ENCODE results near the gene KIF2B.
"Not testable (repeated sequence)": the region's sequence is repeated elsewhere in the genome, so short reads cannot be mapped to it uniquely, and the experiment has no call there.

KIF2B gene, protein sequence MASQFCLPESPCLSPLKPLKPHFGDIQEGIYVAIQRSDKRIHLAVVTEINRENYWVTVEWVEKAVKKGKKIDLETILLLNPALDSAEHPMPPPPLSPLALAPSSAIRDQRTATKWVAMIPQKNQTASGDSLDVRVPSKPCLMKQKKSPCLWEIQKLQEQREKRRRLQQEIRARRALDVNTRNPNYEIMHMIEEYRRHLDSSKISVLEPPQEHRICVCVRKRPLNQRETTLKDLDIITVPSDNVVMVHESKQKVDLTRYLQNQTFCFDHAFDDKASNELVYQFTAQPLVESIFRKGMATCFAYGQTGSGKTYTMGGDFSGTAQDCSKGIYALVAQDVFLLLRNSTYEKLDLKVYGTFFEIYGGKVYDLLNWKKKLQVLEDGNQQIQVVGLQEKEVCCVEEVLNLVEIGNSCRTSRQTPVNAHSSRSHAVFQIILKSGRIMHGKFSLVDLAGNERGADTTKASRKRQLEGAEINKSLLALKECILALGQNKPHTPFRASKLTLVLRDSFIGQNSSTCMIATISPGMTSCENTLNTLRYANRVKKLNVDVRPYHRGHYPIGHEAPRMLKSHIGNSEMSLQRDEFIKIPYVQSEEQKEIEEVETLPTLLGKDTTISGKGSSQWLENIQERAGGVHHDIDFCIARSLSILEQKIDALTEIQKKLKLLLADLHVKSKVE

DNA sequence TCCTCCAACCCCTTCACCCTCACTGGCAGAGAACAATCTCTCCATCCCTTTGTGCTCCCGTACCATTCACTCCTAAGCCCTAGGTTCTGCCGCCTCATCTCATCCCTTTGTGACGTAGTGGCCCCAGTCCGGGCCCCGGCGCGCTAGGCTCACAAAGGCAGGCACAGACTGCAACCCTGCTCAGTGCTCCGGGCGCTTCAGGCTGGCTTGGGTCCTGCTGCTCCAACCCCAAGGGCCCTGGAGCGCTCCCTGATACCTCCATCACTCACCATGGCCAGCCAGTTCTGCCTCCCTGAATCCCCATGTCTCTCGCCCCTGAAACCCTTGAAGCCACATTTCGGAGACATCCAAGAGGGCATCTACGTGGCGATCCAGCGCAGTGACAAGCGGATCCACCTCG lies at the start of gene KIF2B:
TSS of gene KIF2B (plus strand) at position 164 of the 400 bp plus-strand sequence. CDS start at position 271, 107 bp downstream.
- DNase-seq: no peak

DNA sequence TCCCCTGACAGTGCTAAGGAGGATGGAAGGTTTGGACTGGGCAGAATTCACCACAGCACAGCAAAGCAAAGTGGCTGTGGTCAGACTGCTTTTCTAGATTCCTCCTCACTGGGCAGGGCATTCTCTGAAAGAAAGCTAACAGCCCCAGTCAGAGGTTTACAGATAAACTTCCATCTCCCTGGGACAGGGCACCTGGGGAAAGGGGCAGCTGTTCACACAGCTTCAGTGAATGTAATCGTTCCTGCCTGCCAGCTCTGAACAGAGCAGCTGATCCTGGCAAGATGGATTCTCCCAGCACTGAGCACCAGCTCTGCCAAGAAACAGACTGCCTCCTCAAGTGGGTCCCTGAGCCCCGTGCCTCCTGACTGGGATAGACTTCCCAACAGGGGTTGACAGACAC lies 42.4 kb upstream of the KIF2B start:
- DNase-seq: no peak

DNA sequence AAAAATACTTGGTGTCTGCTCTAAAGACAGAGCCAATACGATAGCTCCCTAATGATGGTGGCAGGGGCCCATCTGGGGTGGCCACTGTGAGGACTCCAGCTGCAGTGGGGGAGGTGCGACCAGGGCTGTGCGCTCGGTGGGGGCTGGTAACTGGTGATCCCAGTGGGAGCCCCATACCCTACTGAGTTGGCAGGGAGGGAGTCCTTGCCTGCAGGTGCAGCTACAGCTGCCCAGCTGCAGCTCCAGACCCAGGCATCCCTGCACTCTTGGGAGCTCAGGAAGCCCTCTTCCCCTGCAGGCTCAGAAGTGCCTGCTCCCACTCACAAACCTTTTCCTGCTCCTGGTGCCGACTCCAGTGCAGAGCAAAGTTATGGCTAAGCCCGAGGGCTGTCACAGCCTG lies 31.2 kb upstream of the KIF2B start:
- DNase-seq: no peak

DNA sequence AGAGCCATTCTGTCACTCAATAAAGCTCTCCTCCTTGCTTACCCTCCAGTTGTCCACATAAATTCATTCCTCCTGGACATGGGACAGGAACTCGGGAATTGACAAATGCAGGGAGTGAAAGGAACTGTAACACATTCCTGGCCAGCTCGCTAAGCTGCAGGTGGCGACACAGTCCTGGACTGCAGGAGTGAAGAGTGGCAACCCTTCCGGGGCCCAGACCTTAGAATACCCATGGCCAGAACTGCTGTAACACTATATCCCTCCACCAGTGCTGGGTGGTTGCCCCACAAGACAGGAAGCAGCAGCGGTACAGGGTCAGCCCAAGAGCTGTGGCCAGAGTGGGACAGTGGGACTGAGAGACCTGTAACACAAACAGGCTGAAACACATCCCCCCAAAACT lies 30.3 kb upstream of the KIF2B start:
- no peak for DNase-seq

DNA sequence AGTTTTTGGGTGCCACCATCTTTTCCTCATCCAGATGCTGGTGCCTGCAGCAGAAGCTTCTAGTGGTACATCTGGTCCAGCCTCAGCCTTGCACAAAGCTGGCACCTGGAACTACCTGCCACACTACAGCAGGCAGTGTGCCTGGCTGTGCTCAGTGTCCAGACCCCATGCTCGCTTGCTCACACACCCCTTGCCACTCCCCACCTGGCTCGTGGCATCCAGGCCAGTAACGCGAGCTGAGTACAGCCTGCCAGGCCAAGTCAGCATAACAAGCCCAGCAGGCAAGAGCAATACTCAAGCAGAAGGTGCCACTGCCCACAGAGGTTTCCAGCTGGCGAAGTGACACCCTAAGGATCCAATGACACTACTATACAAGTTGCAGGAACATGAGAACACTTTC lies 29.7 kb upstream of the KIF2B start:
- no peak for DNase-seq

DNA sequence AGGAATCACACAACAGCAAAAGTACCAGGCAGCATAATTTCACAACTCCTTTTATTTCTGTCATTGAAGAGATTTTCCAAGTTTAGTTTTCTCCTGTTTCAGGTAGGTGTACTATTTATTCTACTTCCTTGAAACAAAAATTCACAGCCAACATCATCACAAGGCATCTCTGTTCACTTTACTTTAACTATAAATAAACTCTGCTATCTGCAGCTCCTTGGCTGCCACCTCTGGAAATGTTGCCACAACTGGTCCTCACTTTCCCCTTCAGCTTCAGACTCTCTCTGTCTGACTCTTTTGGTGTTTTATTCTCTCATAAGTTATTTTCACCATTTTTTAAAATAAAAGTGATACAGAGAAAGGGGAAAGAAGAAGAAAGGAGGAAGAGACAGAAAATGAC lies 27.9 kb upstream of the KIF2B start:
- DNase-seq: no peak

DNA sequence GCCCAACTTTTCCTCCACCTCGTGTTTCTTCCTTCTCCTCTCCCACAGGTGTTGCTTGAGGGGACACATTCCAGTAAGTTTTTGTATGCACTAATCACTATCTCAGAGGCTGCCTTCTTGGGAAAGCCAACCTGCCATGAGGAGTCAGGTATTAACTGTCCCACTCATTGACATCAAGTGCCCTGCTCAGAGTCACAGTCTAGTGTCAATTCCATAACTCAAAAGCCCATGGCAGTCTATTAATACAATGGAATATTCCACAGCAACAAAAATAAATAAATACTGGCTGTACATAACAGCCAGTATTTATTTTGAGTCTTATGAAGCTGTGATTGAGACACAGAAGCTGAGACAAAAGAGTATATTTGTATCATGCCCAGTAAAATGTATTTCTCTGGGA lies 26.1 kb upstream of the KIF2B start:
- DNase-seq: no peak

DNA sequence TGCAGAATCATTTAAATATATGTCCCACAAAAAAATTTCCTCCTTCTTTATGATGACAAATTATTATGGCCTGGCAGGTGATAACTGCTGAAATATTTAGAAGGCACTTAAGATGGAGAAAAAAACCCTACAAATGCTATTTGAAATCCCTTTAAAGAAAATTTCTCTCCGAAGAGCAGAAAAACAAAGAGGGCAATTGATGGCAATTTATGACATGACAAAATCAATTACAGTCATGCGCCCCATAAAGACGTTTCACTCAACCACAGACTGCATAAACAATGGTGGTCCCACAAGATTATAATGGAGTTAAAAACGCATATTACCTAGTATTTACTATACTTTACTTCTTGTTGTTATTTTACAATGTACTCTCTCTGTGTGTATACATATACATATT lies 25.2 kb upstream of the KIF2B start:
- DNase-seq: no peak

DNA sequence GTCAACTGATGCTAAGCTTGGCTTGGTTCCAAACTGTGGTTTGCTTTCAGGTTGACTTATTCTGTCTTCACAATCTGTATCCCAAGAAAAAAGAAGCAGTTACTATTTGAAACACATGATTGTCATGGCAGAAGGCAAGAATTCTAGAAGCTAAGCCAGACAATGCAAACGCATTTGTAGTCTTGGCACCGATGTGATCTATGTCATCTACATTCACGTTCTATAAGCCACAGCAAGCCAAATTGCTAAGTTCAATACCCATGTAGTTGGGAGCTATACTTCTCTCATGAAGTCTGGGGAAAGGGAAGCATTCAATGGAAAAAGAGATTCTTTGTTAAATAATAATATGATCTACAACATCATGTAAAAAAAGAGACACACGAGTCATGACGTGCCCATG lies 18.3 kb upstream of the KIF2B start:
- DNase-seq: no peak

DNA sequence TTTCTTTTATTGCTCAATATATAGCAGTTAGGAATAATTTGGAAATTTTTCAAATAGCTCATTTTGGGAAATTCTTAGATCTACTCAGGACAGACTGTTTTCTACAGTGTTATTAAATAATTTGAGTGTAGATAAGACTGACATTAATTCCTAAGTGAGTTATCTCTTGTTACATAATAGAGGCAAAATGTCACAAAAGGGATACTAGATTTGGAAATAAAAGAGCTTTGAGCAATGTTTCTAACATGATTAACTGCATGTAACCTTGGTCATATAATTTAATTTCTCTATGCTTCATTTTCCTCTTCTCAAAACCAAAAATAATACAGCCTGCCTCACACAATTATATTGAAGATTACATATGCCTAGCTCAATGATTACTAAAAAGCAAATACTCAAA lies 16.3 kb upstream of the KIF2B start:
- no peak for DNase-seq

DNA sequence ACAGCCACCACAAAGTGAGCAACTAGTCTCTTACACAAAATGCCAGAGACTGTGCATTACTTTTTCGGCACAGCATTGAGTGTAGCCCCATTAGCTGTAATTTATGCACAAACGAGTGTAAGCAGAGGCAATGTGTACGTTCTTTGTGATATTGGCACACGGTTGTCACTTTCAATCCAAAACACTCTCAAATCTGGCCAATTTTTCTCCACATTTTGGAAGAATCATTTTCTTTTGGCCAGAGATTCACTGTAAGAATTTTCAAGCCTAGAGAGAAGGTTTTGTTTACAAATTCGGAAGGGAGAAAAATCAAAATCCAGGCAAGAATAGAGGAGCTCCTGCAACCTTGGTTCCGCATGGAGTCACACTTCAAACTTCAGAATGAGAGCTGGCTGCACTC lies 15.4 kb upstream of the KIF2B start:
- no peak for DNase-seq

DNA sequence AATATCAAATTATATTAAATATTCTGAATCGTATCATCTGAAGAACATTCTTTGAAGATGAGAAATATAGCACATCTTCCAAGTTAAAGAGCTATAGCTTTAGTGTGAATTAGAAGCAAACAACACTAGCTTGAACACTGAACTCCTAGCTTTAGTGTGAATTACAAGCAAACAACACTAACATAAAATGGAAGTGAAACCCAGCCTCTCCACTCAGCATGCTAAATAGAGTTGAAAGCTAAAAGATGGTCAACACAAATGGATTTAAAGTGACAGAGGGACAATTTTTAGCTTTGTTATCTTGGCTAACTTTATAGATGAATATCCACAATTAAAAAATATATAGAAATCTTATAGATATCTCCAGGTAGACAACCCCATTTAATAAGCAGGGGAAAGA lies 4.5 kb upstream of the KIF2B start:
- DNase-seq: no peak

DNA sequence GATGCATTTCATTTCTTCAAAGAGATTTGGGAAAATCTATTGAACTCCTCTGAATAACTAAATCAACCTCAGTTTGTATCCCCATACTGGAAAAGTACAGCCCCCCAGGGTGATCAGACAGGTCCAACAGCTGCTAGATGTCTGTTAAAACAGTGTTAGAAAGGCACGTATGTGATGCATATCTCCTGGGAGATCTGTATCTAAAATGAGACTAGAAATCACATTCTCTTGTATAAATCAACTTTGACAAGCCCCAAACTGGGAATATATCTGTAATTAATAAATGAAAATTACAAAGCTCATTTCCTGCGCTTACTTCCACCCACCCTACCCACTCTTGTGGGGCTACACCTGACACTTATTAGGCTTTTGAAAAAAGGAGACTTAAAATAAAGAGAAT lies 3.8 kb upstream of the KIF2B start:
- no peak for DNase-seq

DNA sequence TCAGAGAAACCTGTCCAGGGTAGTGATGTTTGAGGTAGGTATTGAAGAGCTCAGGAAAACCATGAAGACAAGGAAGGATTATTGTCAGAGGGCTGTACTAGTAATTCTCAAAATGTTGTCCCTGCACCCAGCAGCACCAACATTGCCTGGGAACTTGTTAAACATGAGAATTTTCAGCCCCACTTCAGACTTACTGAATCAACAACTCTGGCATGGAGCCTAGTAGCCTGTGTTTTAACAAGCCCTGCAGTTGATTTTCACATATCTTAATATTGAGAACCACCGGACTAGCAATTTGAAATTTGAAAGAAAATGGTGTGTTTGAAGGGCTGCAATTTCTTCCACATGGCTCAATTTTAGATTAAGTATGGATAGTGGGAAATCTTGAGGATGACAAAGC lies 2.8 kb upstream of the KIF2B start:
- DNase-seq: no peak

DNA sequence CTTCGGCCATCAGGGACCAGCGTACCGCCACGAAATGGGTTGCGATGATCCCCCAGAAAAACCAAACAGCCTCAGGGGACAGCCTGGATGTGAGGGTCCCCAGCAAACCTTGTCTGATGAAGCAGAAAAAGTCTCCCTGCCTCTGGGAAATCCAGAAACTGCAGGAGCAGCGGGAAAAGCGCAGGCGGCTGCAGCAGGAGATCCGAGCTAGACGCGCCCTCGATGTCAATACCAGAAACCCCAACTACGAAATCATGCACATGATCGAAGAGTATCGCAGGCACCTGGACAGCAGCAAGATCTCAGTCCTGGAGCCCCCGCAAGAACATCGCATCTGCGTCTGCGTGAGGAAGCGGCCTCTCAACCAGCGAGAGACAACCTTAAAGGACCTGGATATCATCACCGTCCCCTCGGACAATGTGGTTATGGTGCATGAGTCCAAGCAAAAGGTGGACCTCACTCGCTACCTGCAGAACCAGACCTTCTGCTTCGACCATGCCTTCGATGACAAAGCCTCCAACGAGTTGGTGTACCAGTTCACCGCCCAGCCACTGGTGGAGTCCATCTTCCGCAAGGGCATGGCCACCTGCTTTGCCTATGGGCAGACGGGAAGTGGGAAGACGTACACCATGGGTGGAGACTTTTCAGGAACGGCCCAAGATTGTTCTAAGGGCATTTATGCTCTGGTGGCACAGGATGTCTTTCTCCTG lies 769 bp downstream of the KIF2B start:
- no peak for DNase-seq

DNA sequence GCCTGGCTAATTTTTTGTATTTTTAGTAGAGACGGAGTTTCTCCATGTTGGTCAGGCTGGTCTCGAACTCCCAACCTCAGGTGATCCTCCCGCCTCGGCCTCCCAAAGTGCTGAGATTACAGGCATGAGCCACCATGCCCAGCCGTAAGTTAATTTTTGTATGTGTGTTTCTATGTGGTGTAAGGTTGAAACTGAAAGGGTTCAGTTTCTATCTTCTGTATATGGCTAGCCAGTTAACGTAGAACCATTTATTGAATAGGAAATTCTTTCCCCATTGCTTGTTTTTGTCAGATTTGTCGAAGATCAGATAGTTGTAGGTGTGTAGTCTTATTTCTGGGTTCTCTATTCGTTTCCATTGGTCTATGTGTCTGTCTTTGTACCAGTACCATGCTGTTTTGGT lies 12.0 kb downstream of the KIF2B start:
- not testable (repeated sequence) for DNase-seq

DNA sequence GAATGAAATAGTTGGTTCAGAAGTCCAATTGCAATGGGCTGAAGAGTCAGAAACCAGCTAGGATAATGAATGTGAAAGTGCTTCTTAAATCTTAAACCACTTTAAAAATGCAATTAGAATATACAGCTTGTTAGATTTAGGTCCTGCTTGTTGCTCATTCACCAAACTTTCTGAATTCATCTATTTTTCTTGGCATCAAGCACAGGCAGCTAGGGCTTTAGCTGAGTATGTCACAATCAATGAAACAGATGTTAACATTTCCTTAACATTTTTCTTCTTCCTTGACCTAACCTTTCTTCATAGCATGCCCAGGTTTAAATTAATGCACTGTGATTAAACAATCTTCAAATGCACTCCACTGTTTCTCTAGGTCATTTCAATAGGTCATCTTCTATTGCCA lies 14.4 kb downstream of the KIF2B start:
- no peak for DNase-seq

DNA sequence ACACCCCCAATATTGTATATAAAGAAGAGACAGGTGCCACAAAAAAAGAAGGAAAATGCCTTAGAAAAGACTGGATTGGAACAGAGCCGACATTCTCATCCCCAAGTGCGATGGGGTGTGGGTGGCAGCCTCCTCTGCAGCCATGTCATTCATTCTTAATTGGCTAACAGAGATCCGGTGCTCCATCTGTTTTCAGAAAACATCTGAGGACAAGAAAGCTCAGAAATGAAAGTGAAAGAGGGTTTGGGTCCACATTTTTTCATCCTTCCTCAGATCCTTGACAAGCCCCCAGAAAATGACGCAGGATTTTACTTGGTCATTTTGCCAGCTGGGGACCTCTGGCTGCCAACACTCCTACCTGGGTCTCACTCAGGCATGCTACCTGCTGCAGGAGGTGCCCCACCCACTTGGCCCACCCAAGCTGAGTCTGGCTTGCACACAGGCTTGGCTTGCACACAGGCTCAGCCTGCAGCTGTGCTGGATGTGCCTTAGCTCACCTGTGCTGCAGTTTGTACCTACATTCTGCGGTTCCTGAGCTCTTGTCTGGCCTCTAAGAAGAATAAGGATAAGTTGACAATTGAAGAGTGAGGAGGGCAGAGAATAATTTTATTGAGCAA lies 21.9 kb downstream of the KIF2B start:
- no peak for DNase-seq

DNA sequence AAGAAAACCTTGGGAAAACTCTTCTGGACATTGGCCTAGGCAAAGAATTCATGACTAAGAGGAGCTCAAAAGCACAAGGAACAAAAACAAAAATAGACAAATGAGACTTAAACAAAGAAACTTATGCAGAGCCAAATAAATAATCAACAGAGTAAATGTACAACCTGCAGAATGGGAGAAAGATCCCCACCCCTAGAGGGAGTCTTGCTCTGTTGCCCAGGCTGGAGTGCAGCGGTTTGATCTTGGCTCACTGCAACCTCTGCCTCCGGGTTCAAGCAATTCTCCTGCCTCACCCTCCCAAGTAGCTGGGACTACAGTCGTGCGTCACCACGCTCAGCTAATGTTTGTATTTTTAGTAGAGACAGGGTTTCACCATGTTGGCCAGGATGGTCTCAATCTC lies 48.4 kb downstream of the KIF2B start:
- DNase-seq: not testable (repeated sequence)

All from CD4-positive, alpha-beta T cell treated with Interferon alpha-2 for 1 hour (primary cell).